Neural progenitor cell (in vitro differentiated cells): Measurements from ENCODE around the gene CDCP1.

Source experiments
- EZH2 ChIP-seq: fragments of 200-600 bp; sonication (generic); IDR thresholded peaks from 2 replicates; pipeline ENCODE4 v1.6.1; 2017; ENCODE audit warnings: antibody characterized with exemption, mild to moderate bottlenecking, moderate library complexity
- EZH2phosphoT487 ChIP-seq: fragments of 200-600 bp; sonication (generic); IDR thresholded peaks from 2 replicates; pipeline ENCODE4 v1.6.1; 2017; ENCODE audit warnings: antibody characterized with exemption
- TF ChIP-seq, protein P1 (sequence below): fragments of 200-600 bp; sonication (generic); IDR thresholded peaks from 2 replicates; pipeline ENCODE4 v1.5.1; 2017; ENCODE audit warnings: antibody characterized with exemption, mild to moderate bottlenecking

DNA sequence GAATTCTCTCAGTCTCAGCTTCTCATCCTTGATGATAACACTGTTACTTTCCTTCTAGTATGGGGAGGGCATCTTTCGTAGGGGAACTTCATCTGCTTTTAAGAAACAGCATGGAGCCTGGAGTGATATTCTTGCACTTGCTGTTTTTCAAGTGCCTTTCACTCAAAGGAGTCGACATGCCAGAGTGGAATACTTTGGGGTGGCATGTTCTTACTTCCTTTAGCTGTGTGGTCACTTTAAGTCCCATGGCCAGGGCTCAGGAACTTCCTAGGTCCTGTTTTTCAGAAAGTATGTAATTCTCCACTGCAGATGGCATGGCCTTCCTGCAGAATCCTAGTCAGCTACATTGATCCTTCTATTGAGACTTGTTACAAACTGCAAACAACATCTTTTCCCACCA lies 28.1 kb upstream of the CDCP1 start:
- TF ChIP-seq, protein P1, sequence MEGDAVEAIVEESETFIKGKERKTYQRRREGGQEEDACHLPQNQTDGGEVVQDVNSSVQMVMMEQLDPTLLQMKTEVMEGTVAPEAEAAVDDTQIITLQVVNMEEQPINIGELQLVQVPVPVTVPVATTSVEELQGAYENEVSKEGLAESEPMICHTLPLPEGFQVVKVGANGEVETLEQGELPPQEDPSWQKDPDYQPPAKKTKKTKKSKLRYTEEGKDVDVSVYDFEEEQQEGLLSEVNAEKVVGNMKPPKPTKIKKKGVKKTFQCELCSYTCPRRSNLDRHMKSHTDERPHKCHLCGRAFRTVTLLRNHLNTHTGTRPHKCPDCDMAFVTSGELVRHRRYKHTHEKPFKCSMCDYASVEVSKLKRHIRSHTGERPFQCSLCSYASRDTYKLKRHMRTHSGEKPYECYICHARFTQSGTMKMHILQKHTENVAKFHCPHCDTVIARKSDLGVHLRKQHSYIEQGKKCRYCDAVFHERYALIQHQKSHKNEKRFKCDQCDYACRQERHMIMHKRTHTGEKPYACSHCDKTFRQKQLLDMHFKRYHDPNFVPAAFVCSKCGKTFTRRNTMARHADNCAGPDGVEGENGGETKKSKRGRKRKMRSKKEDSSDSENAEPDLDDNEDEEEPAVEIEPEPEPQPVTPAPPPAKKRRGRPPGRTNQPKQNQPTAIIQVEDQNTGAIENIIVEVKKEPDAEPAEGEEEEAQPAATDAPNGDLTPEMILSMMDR, result no peak
- TF ChIP-seq EZH2phosphoT487, result no peak
- TF ChIP-seq EZH2, result no peak
